ENCODE data around the gene DOCK2.

DOCK2 gene

GRCh38 chr5:170046241-170046640 lies 409.2 kb downstream of the DOCK2 start:
- H3F3A ChIP-seq (ENCODE audit: control insufficient read depth, insufficient read depth), result no peaks in the 10 kb centered on the region
- no peaks in the 10 kb centered on the region for H3K27me3 ChIP-seq (ENCODE audit: control insufficient read depth, low read length)
- no peaks in the 10 kb centered on the region for H3K4me1 ChIP-seq (ENCODE audit: control insufficient read depth, low read length)
- H3K9me2 ChIP-seq (replicated peaks; ENCODE audit: control insufficient read depth, low read length), result no peaks in the 10 kb centered on the region
- H3K79me2 ChIP-seq (ENCODE audit: control insufficient read depth, low read length), result no peaks in the 10 kb centered on the region
- no peaks in the 10 kb centered on the region for H3K9me3 ChIP-seq (ENCODE audit: control insufficient read depth, insufficient read depth, low read length)
- no peak overlapping the region for H3K27ac ChIP-seq (ENCODE audit: low read depth, low read length)
- H3K4me2 ChIP-seq (ENCODE audit: low read length), result no peak overlapping the region
- peaks cover 84% of the 10 kb centered on the region for H3K36me3 ChIP-seq (ENCODE audit: control insufficient read depth, low read length)
- no peak for TF ChIP-seq CTCF (IDR thresholded peaks at IDR 0.05; ENCODE audit: low read depth, low read length, poor library complexity, severe bottlenecking)
- TF ChIP-seq EZH2phosphoT487 (IDR thresholded peaks at IDR 0.05; ENCODE audit: borderline replicate concordance, low read length), result no peak
- H3K4me3 ChIP-seq (ENCODE audit: low read length), result no peak overlapping the region
- no peaks in the 10 kb centered on the region for H4K20me1 ChIP-seq (ENCODE audit: control insufficient read depth, insufficient read depth, low read depth, low read length)

GRCh38 chr5:170049713-170050112 lies 412.6 kb downstream of the DOCK2 start:
- Histone ChIP-seq H4K20me1 (ENCODE audit: control insufficient read depth, insufficient read depth, low read depth, low read length) (no peaks in the 10 kb centered on the region), H3K27ac (ENCODE audit: low read depth, low read length) (no peak overlapping the region), H3K4me2 (ENCODE audit: low read length) (no peak overlapping the region), H3K9me3 (ENCODE audit: control insufficient read depth, insufficient read depth, low read length) (no peaks in the 10 kb centered on the region), H3K27me3 (ENCODE audit: control insufficient read depth, low read length) (no peaks in the 10 kb centered on the region), H3K79me2 (ENCODE audit: control insufficient read depth, low read length) (no peaks in the 10 kb centered on the region), H3K4me1 (ENCODE audit: control insufficient read depth, low read length) (no peaks in the 10 kb centered on the region), H3K9me2 (replicated peaks; ENCODE audit: control insufficient read depth, low read length) (no peaks in the 10 kb centered on the region), H3K36me3 (ENCODE audit: control insufficient read depth, low read length) (peaks cover 77% of the 10 kb centered on the region), H3F3A (ENCODE audit: control insufficient read depth, insufficient read depth) (no peaks in the 10 kb centered on the region), H3K4me3 (ENCODE audit: low read length) (no peak overlapping the region)
- TF ChIP-seq CTCF (IDR thresholded peaks at IDR 0.05; ENCODE audit: low read depth, low read length, poor library complexity, severe bottlenecking), result no peak
- no peak for TF ChIP-seq EZH2phosphoT487 (IDR thresholded peaks at IDR 0.05; ENCODE audit: borderline replicate concordance, low read length)

GRCh38 chr5:170053896-170054295 lies 416.8 kb downstream of the DOCK2 start:
- no peaks in the 10 kb centered on the region for H3K79me2 ChIP-seq (ENCODE audit: control insufficient read depth, low read length)
- no peaks in the 10 kb centered on the region for H3K9me3 ChIP-seq (ENCODE audit: control insufficient read depth, insufficient read depth, low read length)
- H3K36me3 ChIP-seq (ENCODE audit: control insufficient read depth, low read length), result peaks cover 62% of the 10 kb centered on the region
- H3K27ac ChIP-seq (ENCODE audit: low read depth, low read length), result no peak overlapping the region
- H3K4me1 ChIP-seq (ENCODE audit: control insufficient read depth, low read length), result no peaks in the 10 kb centered on the region
- H3F3A ChIP-seq (ENCODE audit: control insufficient read depth, insufficient read depth), result no peaks in the 10 kb centered on the region
- no peaks in the 10 kb centered on the region for H3K27me3 ChIP-seq (ENCODE audit: control insufficient read depth, low read length)
- TF ChIP-seq EZH2phosphoT487 (IDR thresholded peaks at IDR 0.05; ENCODE audit: borderline replicate concordance, low read length) (no peak), CTCF (IDR thresholded peaks at IDR 0.05; ENCODE audit: low read depth, low read length, poor library complexity, severe bottlenecking) (no peak)
- no peaks in the 10 kb centered on the region for H3K9me2 ChIP-seq (replicated peaks; ENCODE audit: control insufficient read depth, low read length)
- no peak overlapping the region for H3K4me2 ChIP-seq (ENCODE audit: low read length)
- no peaks in the 10 kb centered on the region for H4K20me1 ChIP-seq (ENCODE audit: control insufficient read depth, insufficient read depth, low read depth, low read length)
- H3K4me3 ChIP-seq (ENCODE audit: low read length), result no peak overlapping the region

GRCh38 chr5:170055606-170056005 lies 418.5 kb downstream of the DOCK2 start:
- H3K4me2 ChIP-seq (ENCODE audit: low read length), result no peak overlapping the region
- TF ChIP-seq EZH2phosphoT487 (IDR thresholded peaks at IDR 0.05; ENCODE audit: borderline replicate concordance, low read length) (no peak), CTCF (IDR thresholded peaks at IDR 0.05; ENCODE audit: low read depth, low read length, poor library complexity, severe bottlenecking) (no peak)
- H4K20me1 ChIP-seq (ENCODE audit: control insufficient read depth, insufficient read depth, low read depth, low read length), result no peaks in the 10 kb centered on the region
- H3K79me2 ChIP-seq (ENCODE audit: control insufficient read depth, low read length), result no peaks in the 10 kb centered on the region
- H3K27me3 ChIP-seq (ENCODE audit: control insufficient read depth, low read length), result no peaks in the 10 kb centered on the region
- H3K36me3 ChIP-seq (ENCODE audit: control insufficient read depth, low read length), result peaks cover 50% of the 10 kb centered on the region
- H3K9me2 ChIP-seq (replicated peaks; ENCODE audit: control insufficient read depth, low read length), result no peaks in the 10 kb centered on the region
- no peak overlapping the region for H3K27ac ChIP-seq (ENCODE audit: low read depth, low read length)
- no peaks in the 10 kb centered on the region for H3K4me1 ChIP-seq (ENCODE audit: control insufficient read depth, low read length)
- H3K9me3 ChIP-seq (ENCODE audit: control insufficient read depth, insufficient read depth, low read length), result no peaks in the 10 kb centered on the region
- H3F3A ChIP-seq (ENCODE audit: control insufficient read depth, insufficient read depth), result no peaks in the 10 kb centered on the region
- H3K4me3 ChIP-seq (ENCODE audit: low read length), result no peak overlapping the region

Data from DOHH2 (cell line).